ENCODE results near the gene GJA3.

Gene GJA3

GRCh38 chr13:20137875-20138274, 23.0 kb downstream of the GJA3 start:
- no peak overlapping the region for H3K27ac ChIP-seq
- no peak for TF ChIP-seq CTCF (conservative IDR thresholded peaks at IDR 0.05; ENCODE audit: low read depth)
- DNase-seq (ENCODE audit: low spot score), result no peak
- POLR2A ChIA-PET (ENCODE audit: low non-redundant PET), result no interaction called here
- CTCF ChIA-PET, result no interaction called here

GRCh38 chr13:20136781-20137703, 23.8 kb downstream of the GJA3 start:
- H3K27ac ChIP-seq, result no peak overlapping the region
- TF ChIP-seq CTCF (conservative IDR thresholded peaks at IDR 0.05; ENCODE audit: low read depth), result peak; percentile 31
- ChIA-PET POLR2A (ENCODE audit: low non-redundant PET) (no interaction called here), CTCF (no interaction called here)
- DNase-seq (ENCODE audit: low spot score), result no peak

- no peak overlapping the region for H3K27ac ChIP-seq
- no peak for DNase-seq (ENCODE audit: low spot score)
- ChIA-PET CTCF (no interaction called here), POLR2A (ENCODE audit: low non-redundant PET) (no interaction called here)
- no peak for TF ChIP-seq CTCF (conservative IDR thresholded peaks at IDR 0.05; ENCODE audit: low read depth)
Measured at GRCh38 chr13:20134732-20135131, 26.1 kb downstream of the GJA3 start.

GRCh38 chr13:20132052-20132634, 28.7 kb downstream of the GJA3 start:
- CTCF ChIA-PET, result no interaction called here
- POLR2A ChIA-PET (ENCODE audit: low non-redundant PET), result no interaction called here
- no peak for TF ChIP-seq CTCF (conservative IDR thresholded peaks at IDR 0.05; ENCODE audit: low read depth)
- no peak overlapping the region for H3K27ac ChIP-seq
- DNase-seq (ENCODE audit: low spot score), result no peak

- TF ChIP-seq CTCF (conservative IDR thresholded peaks at IDR 0.05; ENCODE audit: low read depth), result no peak
- H3K27ac ChIP-seq, result no peak overlapping the region
- ChIA-PET POLR2A (ENCODE audit: low non-redundant PET) (interaction anchor here (0.7 kb wide), 1 partner anchor 11 kb away, joined by 3 read pairs; no protein-coding TSS in a partner anchor), CTCF (no interaction called here)
- no peak for DNase-seq (ENCODE audit: low spot score)
Measured at GRCh38 chr13:20131057-20131832, 29.6 kb downstream of the GJA3 start.

GRCh38 chr13:20130652-20131051, 30.2 kb downstream of the GJA3 start:
- POLR2A ChIA-PET (ENCODE audit: low non-redundant PET), result interaction anchor here (0.7 kb wide), 1 partner anchor 10 kb away, joined by 3 read pairs; no protein-coding TSS in a partner anchor
- no peak for DNase-seq (ENCODE audit: low spot score)
- CTCF ChIA-PET, result no interaction called here
- no peak overlapping the region for H3K27ac ChIP-seq
- TF ChIP-seq CTCF (conservative IDR thresholded peaks at IDR 0.05; ENCODE audit: low read depth), result no peak
